Activated B cell treated with CpG ODN at 0.5 μM for 24 hours (primary cell): Measurements from ENCODE around the gene HOOK2. TPM values are rescaled to one million over a fixed set of nuclear protein-coding genes. Genes with fewer than 3 reads are reported as not detected.
A peak's percentile ranks its signal among the peaks of the same experiment; 100 is the strongest.

Experiments
- ATAC-seq: fragments of 200-7000 bp; cut with Tn5 transposase; one replicate; pipeline ENCODE4 v1.10.0; 2021; ENCODE audit warnings: low read depth, mild to moderate bottlenecking, moderate library complexity
- CTCF ChIA-PET: fragments of 350-600 bp; sonication (Branson Sonifier 250); formaldehyde crosslinking; loops from one replicate; lab custom pipeline; 2021; ENCODE audit warnings: antibody characterized with exemption; lab: Charles Lee
- POLR2A ChIA-PET: fragments of 350-600 bp; sonication (Branson Sonifier 250); formaldehyde crosslinking; loops from one replicate; lab custom pipeline; 2021; ENCODE audit warnings: antibody characterized with exemption; lab: Charles Lee
- DNase-seq: peaks from one replicate; pipeline ENCODE4 v3.0.0; 2022
- H3K27ac Mint-ChIP-seq: one replicate; pipeline ENCODE4 v1.8.0; 2020; ENCODE audit warnings: mixed read lengths
- H3K27me3 Mint-ChIP-seq: one replicate; pipeline ENCODE4 v1.8.0; 2021; ENCODE audit warnings: mixed read lengths
- H3K36me3 Mint-ChIP-seq: one replicate; pipeline ENCODE4 v1.8.0; 2021; ENCODE audit warnings: low read depth, mixed read lengths
- H3K4me1 Mint-ChIP-seq: one replicate; pipeline ENCODE4 v1.8.0; 2021; ENCODE audit warnings: mixed read lengths
- H3K4me3 Mint-ChIP-seq: one replicate; pipeline ENCODE4 v1.8.0; 2020; ENCODE audit warnings: mild to moderate bottlenecking, mixed read lengths
- H3K9me3 Mint-ChIP-seq: one replicate; pipeline ENCODE4 v1.8.0; 2020; ENCODE audit warnings: mixed read lengths
- intact Hi-C: fragments of 100-400 bp; cut with micrococcal nuclease; formaldehyde crosslinking; loops from one replicate; pipeline ENCODE4 v1.15.1; 2024
- total RNA-seq: library from RNA; stranded (reverse); gene quantifications from 2 replicates; pipeline ENCODE4 v1.2.3, GENCODE V29; 2022
- TF ChIP-seq, protein P1 (sequence below): fragments of 200-600 bp; IDR thresholded peaks from one replicate; pipeline ENCODE4 v1.8.0; 2022; ENCODE audit warnings: antibody characterized with exemption, mild to moderate bottlenecking

Gene HOOK2
- total RNA-seq, 1 donor from 2014 or later: 21.2 TPM

DNA sequence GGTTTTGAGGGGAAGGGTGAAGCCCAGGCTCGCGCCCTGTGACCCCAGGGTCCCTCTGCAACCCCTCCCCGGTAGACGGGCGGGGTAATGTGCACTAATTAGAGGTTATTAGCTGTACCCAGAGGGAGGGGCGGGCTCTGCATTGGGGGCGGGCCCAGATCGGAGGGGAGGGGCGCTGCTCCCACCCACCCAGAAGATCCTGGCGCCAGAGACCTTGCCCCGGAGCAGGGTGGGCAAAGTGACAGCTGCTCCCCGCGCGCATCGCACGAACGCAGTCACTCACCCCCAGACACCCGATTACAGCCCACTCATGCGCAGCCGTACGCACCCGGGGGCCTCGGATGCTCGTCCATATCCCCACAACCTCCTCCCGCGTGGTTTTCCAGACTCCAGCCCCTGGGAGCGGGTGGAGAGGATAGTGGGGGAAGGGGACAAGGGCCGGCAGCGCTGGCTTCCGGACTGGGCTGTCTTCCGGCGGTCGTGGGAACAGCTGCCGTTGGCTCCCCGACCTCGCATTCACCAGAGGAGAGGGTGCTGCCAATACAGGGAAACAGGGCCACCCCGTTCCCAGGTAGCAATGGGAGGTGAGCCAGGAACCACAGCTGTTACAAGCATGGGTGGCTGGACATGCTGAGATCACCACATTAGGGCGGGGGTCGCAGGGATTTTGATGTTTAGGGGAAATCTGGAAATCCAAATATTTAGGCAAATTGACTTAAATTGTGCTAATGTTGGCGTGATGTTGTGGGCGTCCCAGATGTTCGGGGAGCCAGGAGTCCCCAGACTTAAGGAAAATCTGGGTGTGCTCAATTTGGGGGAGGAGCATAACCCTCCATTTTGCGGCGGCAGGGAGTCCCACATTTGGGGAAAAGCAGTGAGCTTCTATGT is 2.9 kb upstream of the HOOK2 start:
- intact Hi-C loops: no loop called here
- peak overlapping the region; percentile 87 for H3K27ac Mint-ChIP-seq
- DNase-seq (peak; percentile 51), ATAC-seq (peak; percentile 8)
- TF ChIP-seq, protein P1, sequence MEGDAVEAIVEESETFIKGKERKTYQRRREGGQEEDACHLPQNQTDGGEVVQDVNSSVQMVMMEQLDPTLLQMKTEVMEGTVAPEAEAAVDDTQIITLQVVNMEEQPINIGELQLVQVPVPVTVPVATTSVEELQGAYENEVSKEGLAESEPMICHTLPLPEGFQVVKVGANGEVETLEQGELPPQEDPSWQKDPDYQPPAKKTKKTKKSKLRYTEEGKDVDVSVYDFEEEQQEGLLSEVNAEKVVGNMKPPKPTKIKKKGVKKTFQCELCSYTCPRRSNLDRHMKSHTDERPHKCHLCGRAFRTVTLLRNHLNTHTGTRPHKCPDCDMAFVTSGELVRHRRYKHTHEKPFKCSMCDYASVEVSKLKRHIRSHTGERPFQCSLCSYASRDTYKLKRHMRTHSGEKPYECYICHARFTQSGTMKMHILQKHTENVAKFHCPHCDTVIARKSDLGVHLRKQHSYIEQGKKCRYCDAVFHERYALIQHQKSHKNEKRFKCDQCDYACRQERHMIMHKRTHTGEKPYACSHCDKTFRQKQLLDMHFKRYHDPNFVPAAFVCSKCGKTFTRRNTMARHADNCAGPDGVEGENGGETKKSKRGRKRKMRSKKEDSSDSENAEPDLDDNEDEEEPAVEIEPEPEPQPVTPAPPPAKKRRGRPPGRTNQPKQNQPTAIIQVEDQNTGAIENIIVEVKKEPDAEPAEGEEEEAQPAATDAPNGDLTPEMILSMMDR: no peak
- ChIA-PET POLR2A (interaction anchor here (0.7 to 12.7 kb wide), 10 partner anchors 14 to 168 kb away, joined by 3 to 909 read pairs (median 4); partner anchors contain the start of genes JUNB, MAN2B1, THSD8 and TNPO2), CTCF (interaction anchor here (1.0 to 9.1 kb wide), 7 partner anchors 9 to 70 kb away, joined by 4 to 278 read pairs (median 13); partner anchors contain the start of genes JUNB and RNASEH2A)
- no peaks in the 10 kb centered on the region for H3K36me3 Mint-ChIP-seq
- H3K27me3 Mint-ChIP-seq: no peaks in the 10 kb centered on the region
- H3K4me3 Mint-ChIP-seq: peak overlapping the region; percentile 83
- peaks cover 49% of the 10 kb centered on the region for H3K4me1 Mint-ChIP-seq
- no peaks in the 10 kb centered on the region for H3K9me3 Mint-ChIP-seq

DNA sequence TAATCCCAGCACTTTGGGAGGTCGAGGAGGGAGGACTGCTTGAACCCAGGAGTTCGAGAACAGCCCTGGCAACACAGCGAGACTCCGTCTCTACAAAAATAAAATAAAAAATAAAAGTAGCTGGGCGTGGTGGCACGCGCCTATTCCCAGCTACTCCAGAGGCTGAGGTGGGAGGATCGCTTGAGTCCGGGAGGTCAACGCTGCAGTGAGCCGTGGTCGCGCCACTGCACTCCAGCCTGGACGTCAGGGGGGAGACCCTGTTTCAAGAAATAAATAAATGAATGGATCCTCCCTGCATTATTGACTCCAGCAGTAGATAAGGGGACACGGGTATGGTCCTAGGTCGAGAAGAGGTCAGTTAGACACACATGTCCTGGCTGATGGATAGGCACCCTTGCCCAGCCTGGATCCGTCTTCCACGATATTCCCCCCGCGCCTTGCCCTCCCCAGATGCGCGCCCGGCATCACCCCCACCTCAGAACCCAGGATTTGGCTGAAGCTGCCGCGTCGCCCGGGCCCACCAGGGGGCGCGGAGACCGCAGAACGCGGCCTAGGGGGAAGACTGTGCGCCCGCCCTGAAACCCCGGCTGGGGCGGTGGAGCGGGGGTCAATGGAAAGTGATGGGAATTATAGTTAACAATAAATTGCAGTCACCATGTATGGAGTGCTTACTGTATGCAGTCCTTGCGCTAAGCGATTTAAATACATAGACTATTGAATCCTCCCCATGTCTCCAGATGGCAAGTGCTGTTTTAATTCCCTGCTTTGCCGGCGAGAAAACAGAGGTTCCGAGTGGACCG is 2.1 kb upstream of the HOOK2 start:
- H3K27ac Mint-ChIP-seq: peak overlapping the region; percentile 87
- intact Hi-C loops: loop anchor here (1.0 kb wide), 2 partner anchors 11 to 19 kb away; no protein-coding TSS in a partner anchor
- no peaks in the 10 kb centered on the region for H3K36me3 Mint-ChIP-seq
- no peaks in the 10 kb centered on the region for H3K27me3 Mint-ChIP-seq
- ChIA-PET POLR2A (interaction anchor here (0.5 to 12.7 kb wide), 9 partner anchors 13 to 167 kb away, joined by 3 to 909 read pairs (median 3); partner anchors contain the start of genes JUNB, MAN2B1, TNPO2 and WDR83), CTCF (interaction anchor here (0.6 to 9.1 kb wide), 11 partner anchors 10 to 95 kb away, joined by 3 to 278 read pairs (median 7); partner anchors contain the start of genes JUNB and RNASEH2A)
- TF ChIP-seq, protein P1: peak; percentile 73
- ATAC-seq (peak; percentile 37), DNase-seq (peak; percentile 85)
- H3K4me1 Mint-ChIP-seq: peaks cover 48% of the 10 kb centered on the region
- peak overlapping the region; percentile 83 for H3K4me3 Mint-ChIP-seq
- H3K9me3 Mint-ChIP-seq: no peaks in the 10 kb centered on the region

DNA sequence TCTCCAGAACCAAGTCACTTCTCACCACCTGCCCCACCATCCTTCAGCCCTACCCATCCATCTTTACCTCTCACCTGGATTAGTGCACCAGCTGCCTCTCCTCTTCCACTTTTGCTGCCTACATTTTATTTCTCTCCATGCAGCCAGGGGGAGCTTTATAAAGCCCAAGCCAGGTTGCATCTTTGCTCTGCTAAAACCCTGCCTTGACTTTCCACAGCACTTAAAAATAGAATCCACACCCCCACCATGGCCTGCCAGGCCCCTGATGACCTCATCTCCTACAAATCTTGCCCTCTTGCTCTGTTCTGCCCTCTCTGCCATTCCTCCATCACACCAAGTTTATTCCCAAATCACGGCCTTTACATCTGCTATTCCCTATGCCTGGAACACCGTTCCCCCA is 1.8 kb downstream of the HOOK2 start:
- intact Hi-C loops: no loop called here
- TF ChIP-seq, protein P1: no peak
- Mint-ChIP-seq H3K27me3 (no peaks in the 10 kb centered on the region), H3K4me1 (peaks cover 28% of the 10 kb centered on the region), H3K36me3 (no peaks in the 10 kb centered on the region), H3K9me3 (no peaks in the 10 kb centered on the region), H3K4me3 (peak overlapping the region; percentile 20), H3K27ac (no peak overlapping the region)
- ChIA-PET POLR2A (interaction anchor here (0.9 to 12.7 kb wide), 3 partner anchors 16 to 77 kb away, joined by 4 to 909 read pairs (median 5); partner anchors contain the start of genes FBXW9 and JUNB), CTCF (interaction anchor here (1.1 to 9.1 kb wide), 5 partner anchors 9 to 64 kb away, joined by 3 to 278 read pairs (median 4); partner anchors contain the start of gene JUNB)
- ATAC-seq (no peak), DNase-seq (no peak)

DNA sequence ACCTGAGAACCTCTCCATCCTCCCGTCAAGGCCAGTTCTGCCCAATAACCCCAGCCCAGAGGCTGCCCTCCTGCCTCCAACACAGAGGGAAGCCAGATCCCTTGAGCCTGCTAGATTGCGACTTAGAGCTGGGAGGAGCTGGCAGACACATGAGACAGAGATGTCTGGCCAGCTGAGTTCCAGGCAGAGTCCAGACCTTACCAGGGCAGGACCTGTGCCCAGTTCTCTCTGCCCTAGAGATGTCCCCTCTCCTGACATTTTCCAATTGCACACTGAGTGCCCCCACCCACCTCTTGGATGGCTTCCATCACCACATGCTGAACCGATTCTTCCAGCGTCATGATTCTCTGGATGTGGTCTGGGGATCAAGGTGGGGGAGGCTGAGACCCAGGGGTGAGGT is 3.0 kb downstream of the HOOK2 start:
- no peaks in the 10 kb centered on the region for H3K36me3 Mint-ChIP-seq
- no peak overlapping the region for H3K27ac Mint-ChIP-seq
- H3K27me3 Mint-ChIP-seq: no peaks in the 10 kb centered on the region
- no peak for DNase-seq
- ChIA-PET POLR2A (interaction anchor here (0.5 to 12.7 kb wide), 2 partner anchors 20 to 118 kb away, joined by 3 to 909 read pairs; partner anchors contain the start of gene JUNB), CTCF (interaction anchor here (9.1 kb wide), 1 partner anchor 23 kb away, joined by 278 read pairs; the partner anchor contains the start of gene JUNB)
- intact Hi-C loops: no loop called here
- TF ChIP-seq, protein P1: no peak
- no peaks in the 10 kb centered on the region for H3K9me3 Mint-ChIP-seq
- no peak for ATAC-seq
- no peak overlapping the region for H3K4me3 Mint-ChIP-seq
- H3K4me1 Mint-ChIP-seq: peaks cover 21% of the 10 kb centered on the region
